ENCODE data around the gene PIK3CB.

DNA sequence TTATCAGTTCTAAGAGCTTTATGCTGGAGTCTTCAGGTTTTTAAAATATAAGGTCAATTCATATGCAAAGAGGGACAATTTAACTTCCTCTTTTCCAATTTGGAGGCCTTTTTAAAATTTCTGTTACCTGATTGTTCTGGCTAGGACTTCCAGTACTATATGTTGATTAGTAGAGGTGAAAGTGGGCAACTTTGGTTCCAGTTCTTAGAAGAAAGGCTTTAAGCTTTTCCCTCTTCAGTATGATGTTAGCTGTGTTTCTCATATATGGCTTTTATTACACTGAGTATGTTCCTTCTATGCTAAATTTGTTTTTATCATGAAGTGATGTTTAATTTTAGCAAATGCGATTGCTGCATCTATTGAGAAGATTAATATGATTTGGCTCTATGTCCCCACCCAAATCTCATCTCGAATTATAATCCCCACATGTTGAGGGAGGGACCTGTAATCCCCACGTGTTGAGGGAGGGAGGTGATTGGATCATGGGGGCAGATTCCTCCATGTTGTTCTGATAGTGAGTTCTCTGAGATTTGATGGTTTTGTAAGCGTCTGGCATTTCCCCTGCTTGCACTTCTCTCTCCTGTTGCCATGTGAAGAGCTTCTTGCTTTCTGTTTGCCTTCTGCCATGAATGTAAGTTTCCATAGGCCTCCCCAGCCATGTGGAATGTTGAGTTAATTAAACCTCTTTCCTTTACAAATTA, 192.4 kb downstream of the PIK3CB start:
- TF ChIP-seq, protein P1, sequence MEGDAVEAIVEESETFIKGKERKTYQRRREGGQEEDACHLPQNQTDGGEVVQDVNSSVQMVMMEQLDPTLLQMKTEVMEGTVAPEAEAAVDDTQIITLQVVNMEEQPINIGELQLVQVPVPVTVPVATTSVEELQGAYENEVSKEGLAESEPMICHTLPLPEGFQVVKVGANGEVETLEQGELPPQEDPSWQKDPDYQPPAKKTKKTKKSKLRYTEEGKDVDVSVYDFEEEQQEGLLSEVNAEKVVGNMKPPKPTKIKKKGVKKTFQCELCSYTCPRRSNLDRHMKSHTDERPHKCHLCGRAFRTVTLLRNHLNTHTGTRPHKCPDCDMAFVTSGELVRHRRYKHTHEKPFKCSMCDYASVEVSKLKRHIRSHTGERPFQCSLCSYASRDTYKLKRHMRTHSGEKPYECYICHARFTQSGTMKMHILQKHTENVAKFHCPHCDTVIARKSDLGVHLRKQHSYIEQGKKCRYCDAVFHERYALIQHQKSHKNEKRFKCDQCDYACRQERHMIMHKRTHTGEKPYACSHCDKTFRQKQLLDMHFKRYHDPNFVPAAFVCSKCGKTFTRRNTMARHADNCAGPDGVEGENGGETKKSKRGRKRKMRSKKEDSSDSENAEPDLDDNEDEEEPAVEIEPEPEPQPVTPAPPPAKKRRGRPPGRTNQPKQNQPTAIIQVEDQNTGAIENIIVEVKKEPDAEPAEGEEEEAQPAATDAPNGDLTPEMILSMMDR (IDR thresholded peaks at IDR 0.05) = no peak
- TF ChIP-seq POLR2A (IDR thresholded peaks at IDR 0.05) = no peak

Data from Peyer's patch (tissue), 4 donors.